SU-DHL-6 (cell line): ENCODE results near the gene PHLDA2.

ENCODE experiments used
- EZH2phosphoT487 ChIP-seq: fragments of 200-600 bp; sonication (generic), shearing (Covaris generic); conservative IDR thresholded peaks from 2 replicates; pipeline ENCODE4 v1.6.1; 2018; ENCODE audit warnings: mild to moderate bottlenecking, antibody characterized with exemption, low read length, moderate library complexity, mixed read lengths
- TF ChIP-seq, protein P1 (sequence below): fragments of 200-600 bp; sonication (generic); IDR thresholded peaks from one replicate; pipeline ENCODE4 v1.5.1; 2017; ENCODE audit warnings: antibody characterized with exemption, mild to moderate bottlenecking, low read length, moderate library complexity; ENCODE audit not compliant: insufficient read depth, poor library complexity, severe bottlenecking

DNA sequence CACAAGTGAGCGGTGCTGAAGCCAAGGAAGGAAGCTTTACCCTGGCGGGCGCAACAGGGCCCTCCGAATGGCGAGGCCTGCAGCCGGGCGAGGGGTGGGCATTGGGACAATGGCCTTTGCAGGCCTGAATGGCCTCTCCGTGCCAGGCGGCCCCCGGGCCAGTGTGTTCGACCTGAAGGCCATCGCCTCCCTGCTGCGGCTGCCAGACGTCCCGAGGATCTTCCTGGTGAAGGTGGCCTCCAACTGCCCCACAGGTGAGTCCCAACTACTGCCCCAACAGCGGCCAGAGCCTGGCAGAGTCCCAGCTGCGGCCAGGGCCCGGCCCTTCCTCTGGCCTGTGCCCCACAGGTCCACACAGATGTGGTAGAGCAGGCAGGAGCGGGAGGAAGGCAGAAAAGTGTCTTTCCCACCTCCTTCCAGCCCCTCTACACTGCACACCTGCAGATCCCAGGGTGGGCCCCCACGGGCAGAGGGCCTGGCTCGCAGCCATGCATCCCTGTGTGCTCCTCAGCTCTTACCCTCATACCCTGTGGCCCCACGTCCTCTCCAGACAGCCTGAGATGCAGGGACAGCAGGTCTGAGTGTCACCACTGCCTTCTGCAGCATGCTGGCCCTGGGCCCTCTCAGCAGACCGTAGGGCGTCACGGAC is 11.3 kb downstream of the PHLDA2 start:
- TF ChIP-seq, protein P1, sequence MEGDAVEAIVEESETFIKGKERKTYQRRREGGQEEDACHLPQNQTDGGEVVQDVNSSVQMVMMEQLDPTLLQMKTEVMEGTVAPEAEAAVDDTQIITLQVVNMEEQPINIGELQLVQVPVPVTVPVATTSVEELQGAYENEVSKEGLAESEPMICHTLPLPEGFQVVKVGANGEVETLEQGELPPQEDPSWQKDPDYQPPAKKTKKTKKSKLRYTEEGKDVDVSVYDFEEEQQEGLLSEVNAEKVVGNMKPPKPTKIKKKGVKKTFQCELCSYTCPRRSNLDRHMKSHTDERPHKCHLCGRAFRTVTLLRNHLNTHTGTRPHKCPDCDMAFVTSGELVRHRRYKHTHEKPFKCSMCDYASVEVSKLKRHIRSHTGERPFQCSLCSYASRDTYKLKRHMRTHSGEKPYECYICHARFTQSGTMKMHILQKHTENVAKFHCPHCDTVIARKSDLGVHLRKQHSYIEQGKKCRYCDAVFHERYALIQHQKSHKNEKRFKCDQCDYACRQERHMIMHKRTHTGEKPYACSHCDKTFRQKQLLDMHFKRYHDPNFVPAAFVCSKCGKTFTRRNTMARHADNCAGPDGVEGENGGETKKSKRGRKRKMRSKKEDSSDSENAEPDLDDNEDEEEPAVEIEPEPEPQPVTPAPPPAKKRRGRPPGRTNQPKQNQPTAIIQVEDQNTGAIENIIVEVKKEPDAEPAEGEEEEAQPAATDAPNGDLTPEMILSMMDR, result no peak
- no peak for TF ChIP-seq EZH2phosphoT487
